Lung microvascular endothelial cell (primary cell): Measurements from ENCODE around the gene FAM171A1. TPM values are rescaled to one million over a fixed set of nuclear protein-coding genes. Genes with fewer than 3 reads are reported as not detected.
"Not testable (repeated sequence)": the region's sequence is repeated elsewhere in the genome, so short reads cannot be mapped to it uniquely, and the experiment has no call there.

Source experiments
- DNase-seq, 2 donors: peaks; one replicate each; pipeline versions ENCODE4 v3.0.0 to v3.0.0-alpha.2; 2010; ENCODE audit warnings: low read depth in 2 of 2
- total RNA-seq: library from RNA; depleted of rRNA; stranded (reverse); fragments of >200 nt; gene quantifications from 2 replicates; pipeline ENCODE4 v1.2.1, GENCODE V29; 2014

The FAM171A1 gene
- total RNA-seq, 1 donor from 2014 or later, result 40.9 TPM

DNA sequence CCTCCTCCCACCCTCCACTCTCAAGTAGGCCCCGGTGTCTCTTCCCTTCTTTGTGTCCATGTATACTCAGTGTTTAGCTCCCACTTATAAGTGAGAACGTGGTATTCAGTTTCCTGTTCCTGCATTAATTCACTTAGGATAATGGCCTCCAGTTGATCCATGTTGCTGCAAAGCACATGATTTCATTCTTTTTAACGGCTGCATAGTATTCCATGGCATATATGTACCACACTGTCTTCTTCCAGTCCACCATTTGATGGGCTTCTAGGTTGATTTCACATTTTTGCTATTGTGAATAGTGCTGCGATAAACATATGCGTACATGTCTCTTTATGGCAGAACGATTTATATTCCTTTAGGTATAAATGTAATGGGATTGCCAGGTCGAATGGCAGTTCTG, 51.0 kb downstream of the FAM171A1 start:
- DNase-seq, result no peak

DNA sequence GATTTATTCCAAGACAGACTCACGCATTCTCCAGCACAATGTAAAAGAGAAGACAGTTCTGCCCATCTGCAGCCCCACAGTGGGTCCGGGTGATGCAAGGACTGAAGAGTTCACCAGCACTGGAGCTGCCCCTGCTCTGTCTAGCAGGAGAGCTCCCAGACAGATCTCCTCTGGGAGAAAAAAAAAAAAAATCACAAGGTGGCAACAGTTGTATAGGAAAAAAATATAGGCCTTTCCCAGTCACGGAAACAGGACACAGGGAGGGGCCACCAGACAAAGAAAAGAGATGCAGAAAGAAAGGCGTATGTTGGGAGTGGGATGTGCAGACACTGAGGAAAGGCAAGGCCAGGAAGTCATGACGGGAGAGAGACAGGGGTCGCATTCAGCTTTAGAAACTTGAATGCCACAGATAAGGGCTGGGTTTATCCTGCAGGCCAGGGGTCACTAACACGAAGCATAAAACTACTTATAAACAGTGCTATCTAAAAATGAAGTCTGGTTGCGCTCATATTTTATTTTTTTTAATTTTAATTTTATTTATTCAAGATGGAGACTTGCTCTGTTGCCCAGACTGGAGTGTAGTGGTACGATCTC, 54.1 kb downstream of the FAM171A1 start:
- peak in 1 of 2 donors; percentile 63 for DNase-seq

DNA sequence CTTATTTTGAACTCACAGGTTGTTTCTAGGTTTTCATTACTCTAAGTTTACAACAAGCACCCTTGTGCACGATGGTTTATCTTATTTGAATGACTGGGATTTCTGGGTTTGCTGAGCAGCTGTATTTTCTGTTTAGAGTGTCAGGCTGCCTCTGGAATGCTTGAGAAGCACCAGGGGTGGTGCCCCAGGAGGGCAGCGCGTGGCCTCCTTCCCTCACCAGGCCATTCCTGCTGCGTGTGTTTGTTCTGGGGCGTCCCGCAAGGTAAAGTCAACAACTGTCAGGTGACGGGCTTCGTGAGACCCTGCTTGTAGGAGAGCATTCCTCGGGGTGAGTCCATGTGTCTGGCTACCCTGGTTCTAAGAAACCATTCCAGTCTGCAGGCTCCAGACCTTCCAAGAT, 54.9 kb downstream of the FAM171A1 start:
- no peak for DNase-seq

DNA sequence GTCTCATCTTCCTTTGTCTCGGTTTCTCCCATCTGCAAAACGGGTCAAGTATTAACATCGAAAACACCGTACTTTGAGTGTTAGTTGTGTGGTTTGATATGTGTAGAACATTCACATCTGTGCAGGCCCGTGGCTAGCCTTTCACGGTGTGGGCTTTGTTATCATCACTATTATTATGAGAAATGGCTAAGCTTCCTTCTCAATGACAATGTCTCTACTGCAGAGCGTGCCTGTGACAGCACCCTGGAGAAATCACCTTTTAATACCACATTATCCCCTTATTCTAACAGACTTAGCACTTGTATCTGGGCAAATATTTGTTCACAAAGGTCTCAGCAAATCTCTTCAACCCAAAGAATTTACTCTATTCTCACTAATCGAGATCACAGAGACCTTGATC, 55.8 kb downstream of the FAM171A1 start:
- no peak for DNase-seq

DNA sequence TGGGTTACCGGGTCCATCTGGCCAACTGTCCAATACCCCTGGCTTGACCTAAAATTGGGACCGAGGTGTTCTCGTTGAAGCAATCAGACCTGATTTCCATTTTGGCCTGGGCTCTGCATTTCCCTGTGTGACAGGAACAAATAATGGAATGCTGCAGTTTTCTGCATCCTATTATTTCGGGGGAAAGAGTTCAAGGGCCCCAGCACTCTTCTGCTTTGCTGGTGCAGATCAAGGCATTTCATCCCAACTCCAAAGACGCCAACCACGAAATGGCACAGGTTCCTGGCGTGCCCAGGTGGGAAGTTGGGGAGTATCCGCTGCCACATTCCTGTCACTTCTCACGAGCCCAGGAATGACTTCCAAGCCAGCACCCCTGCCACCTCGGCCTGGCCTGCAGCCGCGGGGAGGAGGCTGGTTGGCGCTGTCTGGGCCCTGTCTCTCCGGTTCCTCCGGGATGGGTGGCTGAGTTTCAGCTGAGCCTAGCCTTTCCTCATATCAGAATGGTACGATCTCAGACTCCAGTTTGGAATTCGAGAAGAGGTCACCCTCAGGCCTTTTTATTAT, 56.5 kb downstream of the FAM171A1 start:
- DNase-seq, result no peak

DNA sequence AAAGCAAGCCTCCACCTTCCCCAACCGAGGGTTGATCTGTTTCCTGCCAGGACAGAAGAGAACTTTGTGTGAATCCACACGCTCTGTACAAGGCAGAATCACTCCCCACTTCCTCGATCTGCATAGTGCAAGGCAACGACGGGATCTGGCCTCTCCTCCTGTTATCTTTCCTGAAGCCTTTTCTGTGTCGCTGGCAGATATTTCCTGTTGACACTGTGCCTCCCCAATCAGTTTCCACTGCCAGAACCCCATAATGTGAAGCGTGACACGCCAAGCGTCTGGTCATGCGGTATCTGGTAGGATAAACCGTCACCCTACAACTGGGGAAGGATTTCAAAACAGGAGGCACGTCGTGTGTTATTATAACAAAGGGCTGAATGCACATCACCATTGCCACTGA, 57.2 kb downstream of the FAM171A1 start:
- DNase-seq, result peak; percentile 82 to 98

DNA sequence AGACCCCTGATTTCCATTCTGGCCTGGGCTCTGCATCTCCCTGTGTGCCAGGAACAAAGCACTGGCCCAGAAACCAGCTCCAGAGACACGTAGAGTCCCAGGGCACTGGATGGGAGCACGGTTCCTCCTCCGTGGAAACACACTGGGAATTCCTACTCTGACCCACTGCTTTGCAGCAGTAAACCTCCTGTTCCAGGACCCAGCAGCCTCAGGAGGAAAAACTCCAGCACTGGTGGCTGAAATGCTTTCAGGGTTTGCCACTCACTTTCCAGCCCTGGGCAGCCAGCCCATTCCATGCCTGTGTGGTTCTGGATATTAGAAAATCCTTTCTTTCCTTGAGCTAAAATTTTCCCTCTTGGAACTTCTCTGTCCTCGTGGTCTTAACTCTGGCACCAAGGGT, 58.0 kb downstream of the FAM171A1 start:
- DNase-seq, result peak; percentile 14 to 60

DNA sequence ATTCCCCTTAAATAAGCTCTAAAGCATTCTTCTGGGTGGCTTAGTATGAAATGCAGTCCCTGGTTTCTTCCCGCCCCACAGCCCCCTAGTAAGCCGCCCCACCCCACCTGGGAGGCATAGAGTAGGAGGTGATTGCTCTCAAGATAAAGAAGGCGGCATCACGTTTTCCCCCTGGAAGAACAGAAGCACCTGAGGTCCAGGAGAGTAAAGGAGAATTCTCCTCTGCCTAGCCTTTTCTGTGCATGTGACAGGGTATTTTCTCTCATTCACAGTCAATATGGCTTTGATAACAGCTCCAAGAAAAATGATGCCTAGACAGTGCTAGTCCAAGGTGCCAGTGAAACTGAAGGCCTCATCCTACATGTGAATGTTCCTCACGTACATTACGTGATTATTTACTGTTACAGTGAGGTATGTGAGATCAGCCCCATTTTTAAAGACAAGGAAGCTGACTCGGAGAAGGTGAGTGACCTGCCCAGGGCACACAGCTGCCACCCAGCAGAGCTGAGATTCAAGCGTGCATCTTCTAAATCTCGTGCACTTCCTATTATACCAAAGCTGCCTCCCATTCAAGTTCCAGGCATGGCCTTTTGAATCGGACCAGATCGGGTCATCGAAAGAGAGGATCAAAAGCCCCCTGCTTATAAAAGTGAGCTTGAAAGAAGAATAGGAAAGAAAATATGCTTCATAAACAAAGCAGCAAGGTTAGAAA, 59.4 kb downstream of the FAM171A1 start:
- DNase-seq, result peak in 1 of 2 donors; percentile 20

DNA sequence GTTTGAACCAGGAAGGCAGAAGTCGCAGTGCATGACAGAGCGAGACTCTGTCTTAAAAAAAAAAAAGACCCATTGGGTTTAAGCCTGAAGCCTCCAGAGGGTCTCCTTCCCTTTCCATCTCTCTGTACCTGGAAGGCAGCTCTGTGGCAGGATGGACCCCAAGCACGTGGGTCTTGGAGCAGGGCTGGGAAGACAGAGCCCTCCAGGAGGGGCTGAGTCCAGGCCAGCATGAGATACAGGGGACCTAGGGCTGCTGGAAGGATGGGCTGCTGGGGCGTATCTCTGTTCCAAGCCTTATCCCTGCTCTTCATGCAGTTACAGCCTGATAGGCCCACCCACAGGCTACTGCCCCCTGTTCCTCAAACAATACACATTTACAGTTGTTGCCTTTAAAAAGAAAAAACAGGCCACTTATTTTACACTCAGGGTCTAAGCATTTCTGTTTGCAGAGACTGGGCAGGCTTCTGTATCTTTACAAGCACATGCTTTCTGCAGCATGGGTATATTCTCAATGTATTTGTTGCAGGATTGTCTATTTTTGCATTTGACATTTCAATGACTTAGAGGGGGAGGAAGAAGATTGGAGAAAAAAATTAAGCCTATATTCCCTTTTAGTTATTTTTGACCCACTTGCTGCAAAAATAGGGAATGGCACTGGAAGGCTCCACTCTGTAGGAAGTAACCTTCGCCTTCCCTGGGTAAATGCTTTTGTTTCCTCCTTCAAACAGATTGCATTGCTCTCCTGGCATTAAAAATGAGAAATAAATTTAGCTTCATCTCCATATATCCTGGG, 60.1 kb downstream of the FAM171A1 start:
- no peak for DNase-seq

DNA sequence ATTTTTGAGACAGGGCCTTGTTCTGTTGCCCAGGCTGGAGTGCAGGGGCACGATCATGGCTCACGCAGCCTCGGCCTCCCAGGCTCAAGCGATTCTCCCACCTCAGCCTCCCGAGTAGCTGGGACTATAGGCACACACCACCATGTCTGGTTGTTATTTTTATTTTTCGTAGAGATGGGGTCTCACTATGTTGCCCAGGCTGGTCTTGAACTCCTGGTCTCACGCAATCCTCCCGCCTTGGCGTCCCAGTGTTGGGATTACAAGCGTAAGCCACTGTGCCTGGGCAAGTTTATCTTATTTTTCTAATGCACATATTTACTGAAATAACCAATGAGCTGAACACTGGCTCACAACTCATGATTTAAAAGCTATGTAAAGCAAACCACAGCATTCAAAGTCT, 61.9 kb downstream of the FAM171A1 start:
- no peak for DNase-seq

DNA sequence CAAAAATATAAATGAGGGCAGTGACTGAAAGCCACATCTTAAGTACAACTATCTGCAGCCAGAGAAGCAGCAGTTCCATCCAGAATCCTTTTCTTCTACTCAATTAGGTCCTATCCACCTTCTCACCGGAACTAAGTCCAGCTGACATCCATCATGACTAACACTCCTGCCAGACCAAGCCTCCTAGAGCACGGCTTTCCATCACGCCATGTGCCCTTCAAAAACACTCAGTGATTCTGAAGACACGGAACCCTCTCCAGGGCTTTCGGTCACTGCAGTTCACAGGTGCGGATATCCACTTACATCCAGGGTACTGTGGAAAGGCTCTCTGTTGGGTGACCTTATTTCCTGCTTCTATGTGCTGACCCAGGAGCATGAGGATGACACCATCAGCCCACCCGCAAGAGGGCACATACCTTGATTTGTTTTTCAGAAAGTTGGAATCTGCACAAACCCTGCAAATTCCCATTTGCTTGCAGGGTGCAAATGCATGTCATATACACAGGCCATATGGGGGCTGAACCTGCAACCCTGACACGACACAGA, 64.3 kb downstream of the FAM171A1 start:
- DNase-seq, result peak in 1 of 2 donors; percentile 79

DNA sequence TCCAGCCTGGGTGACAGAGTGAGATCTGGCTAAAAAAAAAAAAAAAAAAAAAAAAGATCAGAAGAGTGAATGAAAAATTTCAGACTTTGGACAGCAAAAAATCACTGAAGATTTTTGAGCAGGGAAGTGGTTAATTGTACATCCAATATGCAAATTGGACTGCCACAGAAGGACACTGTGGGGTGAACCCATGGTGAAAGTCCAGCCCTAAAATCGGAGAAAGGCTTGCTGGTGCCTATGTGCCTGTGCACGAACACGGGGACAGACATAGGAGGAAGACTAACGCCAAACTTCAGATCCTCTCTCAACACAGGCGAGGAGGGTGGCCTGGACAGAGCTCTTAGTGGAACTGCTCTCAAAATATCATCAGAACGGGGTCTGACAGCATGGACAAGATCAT, 65.5 kb downstream of the FAM171A1 start:
- no peak for DNase-seq

DNA sequence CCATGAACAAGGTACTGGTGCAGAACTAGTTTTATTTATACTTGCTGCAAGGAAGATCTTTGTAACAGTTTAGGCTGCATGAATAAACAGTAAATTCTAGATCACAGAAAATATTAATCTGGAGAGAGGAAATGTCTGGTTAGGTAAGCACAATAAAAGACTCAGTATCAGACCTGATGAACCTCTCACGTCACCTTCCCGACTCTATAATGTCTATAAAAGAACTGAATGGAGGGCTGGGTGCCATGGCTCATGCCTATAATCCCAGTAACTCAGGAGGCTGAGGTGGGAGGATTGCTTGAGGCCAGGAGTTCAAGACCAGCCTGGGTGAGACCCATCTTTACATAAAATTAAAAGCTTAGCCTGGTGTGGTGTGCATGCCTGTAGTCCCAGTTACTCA, 65.9 kb downstream of the FAM171A1 start:
- DNase-seq, result no peak

DNA sequence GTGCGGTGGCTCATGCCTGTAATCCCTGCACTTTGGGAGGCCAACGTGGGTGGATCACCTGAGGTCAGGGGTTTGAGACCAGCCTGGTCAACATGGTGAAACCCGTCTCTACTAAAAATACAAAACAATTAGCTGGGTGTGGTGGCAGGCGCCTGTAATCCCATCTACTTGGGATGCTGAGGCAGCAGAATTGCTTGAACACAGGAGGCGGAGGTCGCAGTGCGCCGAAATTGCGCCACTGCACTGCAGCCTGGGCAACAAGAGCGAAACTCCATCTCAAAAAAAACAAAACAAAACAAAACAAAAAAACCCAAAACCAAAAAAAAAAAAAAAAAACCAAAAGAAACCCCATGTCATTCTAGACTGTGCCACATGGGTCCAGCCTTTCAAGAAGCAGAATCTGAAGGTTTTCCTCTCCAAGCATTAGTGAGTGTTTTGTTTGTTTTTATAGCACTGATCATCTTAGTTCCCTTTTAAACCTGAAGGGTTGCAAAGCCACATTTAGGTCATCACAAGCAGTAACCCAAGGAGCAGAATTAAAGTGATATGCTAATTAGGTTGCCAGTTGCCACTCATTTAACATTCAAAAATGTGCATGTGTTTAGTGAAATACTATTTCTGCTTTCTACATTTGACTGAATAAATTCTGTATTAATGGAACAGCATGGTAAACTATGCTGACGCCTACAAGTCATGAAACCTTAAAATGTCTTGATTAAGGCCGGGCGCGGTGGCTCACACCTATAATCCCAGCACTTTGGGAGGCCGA, 68.7 kb downstream of the FAM171A1 start:
- DNase-seq, result not testable (repeated sequence)

DNA sequence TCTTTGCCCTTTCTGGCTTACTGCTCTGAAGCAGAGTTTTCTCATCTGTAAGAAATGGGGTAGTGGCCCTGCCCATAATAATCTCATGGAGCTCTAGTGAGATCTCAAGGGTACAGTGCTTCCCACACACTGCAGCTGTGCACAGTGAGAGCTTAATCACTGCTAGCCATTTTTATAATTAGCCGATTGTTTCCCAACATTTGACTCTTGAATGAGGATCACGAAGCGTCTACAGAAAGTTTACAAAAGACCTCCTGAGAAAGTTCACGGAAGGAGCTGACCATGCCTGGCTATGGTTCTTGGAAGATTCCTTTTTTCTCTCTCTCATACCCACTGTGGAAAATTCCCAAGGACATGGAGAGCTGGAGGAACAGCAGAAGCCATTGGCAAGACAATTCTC, 70.4 kb downstream of the FAM171A1 start:
- DNase-seq, result no peak

DNA sequence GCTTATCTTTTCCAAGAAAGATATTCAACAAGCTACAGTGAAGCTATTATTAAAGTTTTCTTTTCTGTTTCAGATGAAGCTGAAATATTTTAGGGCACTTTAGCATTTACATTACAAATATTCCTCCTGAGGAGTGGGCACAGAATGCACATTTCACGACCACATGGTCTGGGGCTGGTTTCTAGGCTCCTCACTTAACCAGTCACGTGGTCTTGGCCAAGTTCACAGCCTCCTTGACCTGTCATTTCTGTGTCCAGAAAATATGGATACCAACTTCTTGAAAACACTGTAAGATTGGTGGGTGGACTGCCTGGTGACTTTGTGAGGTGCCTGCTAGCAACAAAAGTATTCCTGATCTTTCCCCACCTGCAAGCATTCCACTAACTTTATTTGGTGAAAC, 70.9 kb downstream of the FAM171A1 start:
- DNase-seq, result no peak

DNA sequence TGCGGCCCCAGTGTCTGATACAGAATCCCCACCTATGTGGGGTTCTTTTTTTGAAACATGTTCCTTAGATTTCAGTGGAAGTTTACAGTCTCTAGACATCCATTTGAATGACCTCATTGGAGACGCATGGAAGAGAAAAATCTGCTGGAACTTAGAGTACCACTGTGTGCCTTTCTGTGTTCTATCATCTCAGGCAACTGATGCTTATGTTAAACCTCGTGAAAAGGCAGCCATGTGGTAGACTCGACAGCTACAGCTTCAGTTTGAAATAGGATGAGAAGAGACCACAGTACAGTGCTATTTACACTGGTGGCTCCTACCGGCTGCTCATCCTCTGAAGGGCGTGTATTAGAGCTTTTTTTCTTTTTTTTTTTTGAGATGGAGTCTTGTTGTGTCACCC, 74.4 kb downstream of the FAM171A1 start:
- DNase-seq, result no peak

DNA sequence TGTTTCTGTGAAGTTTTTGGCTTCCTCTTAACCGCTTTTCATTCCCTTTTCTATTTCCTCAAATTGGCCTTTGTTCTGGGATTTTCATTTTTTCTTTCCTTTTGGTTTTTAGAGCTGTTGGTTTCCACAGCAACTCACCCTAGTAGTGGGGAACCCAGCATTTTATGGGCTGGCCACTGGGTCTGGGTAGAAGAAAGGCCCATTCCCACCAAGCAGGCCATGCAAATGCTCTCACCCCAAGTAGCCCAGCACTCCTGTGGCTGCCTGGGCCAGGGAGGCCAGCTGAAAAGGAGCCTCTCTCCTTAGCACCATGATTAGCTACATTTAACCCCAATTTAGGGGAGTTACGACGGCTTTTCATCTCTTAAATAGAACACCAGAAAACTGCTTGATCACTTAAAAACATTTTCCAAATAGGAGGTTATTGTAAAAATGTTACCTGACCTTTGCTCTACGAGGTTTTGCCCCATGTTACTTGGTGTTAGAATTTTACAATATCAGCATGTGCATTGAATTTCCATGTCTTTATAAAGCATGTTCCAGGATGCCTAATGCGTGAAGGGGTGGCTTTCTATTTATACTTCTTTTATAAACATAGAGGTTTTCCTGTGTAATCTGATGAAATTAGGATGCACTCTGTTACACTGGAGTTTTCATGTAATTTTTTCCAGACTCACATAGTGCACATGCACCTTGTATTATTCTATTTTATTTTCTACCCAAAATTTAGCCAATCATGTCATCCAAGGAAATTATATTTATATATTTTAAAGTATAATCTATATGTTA, 75.4 kb downstream of the FAM171A1 start:
- peak in 1 of 2 donors; percentile 52 for DNase-seq

DNA sequence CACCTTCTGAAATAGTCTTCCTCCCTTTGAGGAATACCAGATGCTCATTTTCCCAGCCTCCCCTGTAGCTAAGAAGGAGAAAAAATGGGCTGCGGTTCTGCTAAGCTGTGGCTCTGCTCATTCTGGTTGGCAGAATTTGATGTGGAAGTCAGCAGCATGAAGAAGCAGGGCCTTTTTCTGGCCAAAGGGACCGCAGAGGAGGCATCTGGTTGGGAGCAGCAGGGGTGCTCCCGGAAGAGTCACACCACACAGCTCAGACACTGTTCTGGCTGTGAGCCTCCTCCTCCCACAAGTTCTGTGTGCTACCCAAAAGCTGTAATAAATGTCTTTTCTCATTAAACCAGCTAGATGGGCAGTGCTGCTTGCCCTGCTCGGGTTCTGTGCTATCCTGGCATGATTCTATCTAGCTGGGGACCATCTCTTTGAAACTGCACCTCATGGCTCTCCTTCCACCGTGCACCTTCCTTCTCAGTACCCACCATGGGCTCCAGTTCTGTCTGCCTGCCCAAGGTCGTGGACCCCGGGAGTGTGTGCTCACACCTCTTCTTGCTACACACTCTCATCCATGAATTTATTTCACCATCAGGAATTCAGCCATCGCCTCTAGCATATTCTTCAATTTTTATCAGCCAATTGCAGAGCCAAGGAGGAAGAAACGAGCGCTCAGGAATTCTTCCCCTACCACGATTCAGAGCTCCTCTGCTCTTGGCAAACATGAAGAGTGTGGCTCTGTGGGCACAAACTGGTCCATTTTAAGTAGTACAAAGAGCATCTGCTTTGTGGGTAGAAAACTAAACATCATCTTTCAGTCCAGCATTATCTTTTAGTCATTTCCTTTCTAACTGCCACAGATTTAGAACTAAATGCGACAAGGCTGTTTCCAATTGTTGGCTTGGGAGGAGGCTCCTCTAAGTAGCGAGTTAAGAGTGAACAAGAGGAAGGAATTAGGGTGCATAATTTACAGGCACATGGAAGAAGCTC, 76.9 kb downstream of the FAM171A1 start:
- peak in 1 of 2 donors; percentile 15 for DNase-seq
